GM12873 (cell line): ENCODE data around the gene GAST.

Source experiments
- CTCF ChIP-seq: IDR thresholded peaks from 2 replicates; pipeline ENCODE4 v1.5.1; 2012; ENCODE audit warnings: low read depth, mild to moderate bottlenecking, moderate library complexity, low read length, control low read depth; ENCODE audit not compliant: insufficient read depth; ENCODE audit errors: missing control alignments

The GAST gene

GRCh38 chr17:41748275-41748674, 36.1 kb downstream of the GAST start:
- no peak for TF ChIP-seq CTCF

DNA sequence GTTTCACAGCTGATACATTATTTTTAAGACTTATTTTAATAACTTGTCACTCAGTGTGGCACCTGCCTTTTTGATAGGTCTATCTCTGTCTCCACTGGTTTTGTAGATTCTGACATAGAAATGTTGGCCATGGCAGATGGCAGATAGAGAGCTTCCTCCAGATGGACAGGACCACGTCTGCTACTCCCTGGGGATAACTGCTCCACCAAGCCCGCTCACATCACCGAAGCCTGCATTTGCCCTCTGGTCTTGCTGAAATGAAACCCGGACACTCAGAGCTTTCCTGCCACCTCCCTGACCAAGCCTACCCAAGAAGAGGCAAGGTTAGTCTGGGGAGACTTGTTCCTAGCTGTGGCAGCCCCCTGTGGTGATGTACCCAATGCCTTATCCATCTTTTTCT, 38.7 kb downstream of the GAST start:
- TF ChIP-seq CTCF = no peak

- no peak for TF ChIP-seq CTCF
These were observed 39.2 kb downstream of the GAST start for GRCh38 chr17:41751288-41751687.

DNA sequence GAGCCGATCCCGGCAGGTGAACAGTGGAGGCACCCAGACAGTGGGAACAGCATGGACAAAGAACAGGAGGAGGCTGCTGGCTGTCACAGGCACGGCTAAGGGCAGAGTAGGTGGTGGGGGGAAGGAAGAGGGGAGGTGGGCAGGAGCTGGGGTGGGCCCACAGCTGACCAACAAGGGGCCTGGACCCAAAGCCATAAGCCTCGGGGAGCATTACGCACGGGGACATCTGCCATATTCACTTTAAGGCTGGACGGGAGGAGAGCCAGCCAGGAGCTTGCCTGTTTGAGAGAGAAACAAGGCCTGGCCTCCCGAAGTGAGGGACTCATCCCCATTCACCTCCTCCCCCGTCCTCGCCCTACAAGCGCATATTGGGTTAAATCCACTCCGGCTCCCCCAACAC, 41.9 kb downstream of the GAST start:
- TF ChIP-seq CTCF = no peak

DNA sequence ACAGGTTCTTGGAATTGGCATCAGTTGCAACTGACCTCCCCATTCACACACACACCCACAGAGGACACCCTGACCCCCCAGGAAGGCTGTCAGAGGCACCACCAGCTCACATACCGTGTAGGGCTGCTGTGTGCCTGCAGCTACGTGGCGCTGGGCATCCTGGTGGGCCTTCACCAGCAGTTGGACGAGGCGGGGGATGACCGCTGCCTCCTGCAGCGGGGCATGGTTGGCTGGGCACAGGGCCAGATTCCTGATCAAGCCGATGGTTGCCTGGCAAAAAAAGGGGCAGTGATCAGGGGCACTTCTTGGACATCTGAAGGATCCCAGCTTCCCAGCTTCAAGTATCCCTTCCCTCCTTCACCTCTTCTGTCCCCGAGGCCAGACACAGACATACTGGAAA, 46.5 kb downstream of the GAST start:
- no peak for TF ChIP-seq CTCF

- TF ChIP-seq CTCF = no peak
These were observed 48.7 kb downstream of the GAST start for GRCh38 chr17:41760878-41761277.

GRCh38 chr17:41762391-41762790, 50.3 kb downstream of the GAST start:
- no peak for TF ChIP-seq CTCF
